ENCODE data around the gene SPHK2.

DNA sequence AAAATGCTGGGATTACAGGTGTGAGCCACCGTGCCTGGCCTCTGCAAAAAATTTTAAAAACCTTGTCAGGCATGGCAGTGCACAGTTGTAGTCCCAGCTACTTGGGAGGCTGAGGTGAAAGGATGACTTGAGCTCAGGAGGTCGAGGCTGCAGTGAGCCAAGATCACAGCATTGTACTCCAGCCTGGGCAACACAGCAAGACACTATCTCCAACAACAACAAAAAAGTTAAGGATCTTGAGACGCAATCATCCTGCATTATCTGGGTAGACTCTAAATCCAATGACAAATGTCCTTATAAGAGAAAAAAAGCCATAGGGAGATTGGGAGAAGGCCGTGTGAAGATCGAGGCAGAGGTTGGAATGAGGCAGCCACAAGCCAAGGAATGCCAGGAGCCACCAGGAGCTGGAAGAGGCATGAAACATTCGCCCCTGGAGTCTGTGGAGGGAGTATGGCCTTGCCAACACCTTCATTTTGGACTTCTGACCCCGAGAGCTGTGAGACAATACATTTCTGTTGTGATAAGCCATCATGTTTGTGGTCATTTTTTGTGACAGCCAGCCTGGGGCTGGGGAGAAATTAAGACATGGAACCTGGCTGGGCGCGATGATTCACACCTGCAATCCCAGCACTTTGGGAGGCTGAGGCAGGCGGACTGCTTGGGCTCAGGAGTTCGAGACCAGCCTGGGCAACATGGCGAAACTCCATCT, 31.8 kb downstream of the SPHK2 start:
- TF ChIP-seq SUZ12 (IDR thresholded peaks at IDR 0.05) (no peak), SP1 (IDR thresholded peaks at IDR 0.05) (no peak), BHLHE40 (IDR thresholded peaks at IDR 0.05; ENCODE audit: borderline replicate concordance) (no peak), HDGF (IDR thresholded peaks at IDR 0.05; ENCODE audit: borderline replicate concordance) (no peak), ARNT (IDR thresholded peaks at IDR 0.05) (no peak), FOXM1 (IDR thresholded peaks at IDR 0.05; ENCODE audit: borderline replicate concordance) (no peak), TARDBP (IDR thresholded peaks at IDR 0.05) (no peak), ZNF384 (IDR thresholded peaks at IDR 0.05) (no peak), NFRKB (IDR thresholded peaks at IDR 0.05) (no peak), FOXK2 (IDR thresholded peaks at IDR 0.05) (no peak), ELF4 (IDR thresholded peaks at IDR 0.05) (no peak), CTBP1 (IDR thresholded peaks at IDR 0.05; ENCODE audit: borderline replicate concordance) (no peak), FOXA1 (IDR thresholded peaks at IDR 0.05) (no peak)
- TF ChIP-seq, protein P1, sequence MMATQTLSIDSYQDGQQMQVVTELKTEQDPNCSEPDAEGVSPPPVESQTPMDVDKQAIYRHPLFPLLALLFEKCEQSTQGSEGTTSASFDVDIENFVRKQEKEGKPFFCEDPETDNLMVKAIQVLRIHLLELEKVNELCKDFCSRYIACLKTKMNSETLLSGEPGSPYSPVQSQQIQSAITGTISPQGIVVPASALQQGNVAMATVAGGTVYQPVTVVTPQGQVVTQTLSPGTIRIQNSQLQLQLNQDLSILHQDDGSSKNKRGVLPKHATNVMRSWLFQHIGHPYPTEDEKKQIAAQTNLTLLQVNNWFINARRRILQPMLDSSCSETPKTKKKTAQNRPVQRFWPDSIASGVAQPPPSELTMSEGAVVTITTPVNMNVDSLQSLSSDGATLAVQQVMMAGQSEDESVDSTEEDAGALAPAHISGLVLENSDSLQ (IDR thresholded peaks at IDR 0.05): no peak
